ENCODE results near the gene STYXL1.

STYXL1 gene

GRCh38 chr7:75971961-75972763 lies 75.6 kb downstream of the STYXL1 start:
- no peak for DNase-seq

GRCh38 chr7:75971309-75971960 lies 76.4 kb downstream of the STYXL1 start:
- no peak for DNase-seq

GRCh38 chr7:75969704-75970498 lies 77.9 kb downstream of the STYXL1 start:
- no peak for DNase-seq

- no peak for DNase-seq
Measured at GRCh38 chr7:75969182-75969581, 78.6 kb downstream of the STYXL1 start.

- no peak for DNase-seq
Measured at GRCh38 chr7:75968561-75969001, 79.2 kb downstream of the STYXL1 start.

- no peak for DNase-seq
Measured at GRCh38 chr7:75968012-75968411, 79.8 kb downstream of the STYXL1 start.

- no peak for DNase-seq
Measured at GRCh38 chr7:75967487-75967997, 80.3 kb downstream of the STYXL1 start.

GRCh38 chr7:75967055-75967454 lies 80.7 kb downstream of the STYXL1 start:
- DNase-seq = no peak

GRCh38 chr7:75966190-75966961 lies 81.4 kb downstream of the STYXL1 start:
- no peak for DNase-seq

- DNase-seq = no peak
Measured at GRCh38 chr7:75965617-75966016, 82.2 kb downstream of the STYXL1 start.

- DNase-seq = no peak
Measured at GRCh38 chr7:75963381-75963995, 84.3 kb downstream of the STYXL1 start.

- DNase-seq = no peak
Measured at GRCh38 chr7:75962607-75963380, 85.0 kb downstream of the STYXL1 start.

- no peak for DNase-seq
Measured at GRCh38 chr7:75961218-75961617, 86.6 kb downstream of the STYXL1 start.

GRCh38 chr7:75960372-75960771 lies 87.4 kb downstream of the STYXL1 start:
- no peak for DNase-seq

GRCh38 chr7:75958802-75959543 lies 88.8 kb downstream of the STYXL1 start:
- DNase-seq = no peak

GRCh38 chr7:75957021-75957736 lies 90.6 kb downstream of the STYXL1 start:
- no peak for DNase-seq

- DNase-seq = no peak
Measured at GRCh38 chr7:75955331-75955955, 92.4 kb downstream of the STYXL1 start.

- DNase-seq = no peak
Measured at GRCh38 chr7:75953931-75954330, 93.9 kb downstream of the STYXL1 start.

- no peak for DNase-seq
Measured at GRCh38 chr7:75953431-75953830, 94.4 kb downstream of the STYXL1 start.

Data from activated effector memory CD4-positive, alpha-beta T cell treated with Interleukin-2 at 50 U/mL for 16 hours (primary cell).